ENCODE measurements around the gene RGS6.

RGS6 gene

GRCh38 chr14:72614891-72615415 lies 682.7 kb downstream of the RGS6 start:
- DNase-seq, result no peak

- no peak for DNase-seq
Measured at GRCh38 chr14:72615451-72616121, 683.4 kb downstream of the RGS6 start.
